SU-DHL-6 (cell line): Measurements from ENCODE around the gene AUH.

Experiments
- H2AFZ ChIP-seq: fragments of 200-600 bp; sonication (generic); 2 replicates; pipeline ENCODE4 v1.6.1; 2014; ENCODE audit warnings: low read depth, mild to moderate bottlenecking, moderate library complexity, mixed read lengths, antibody characterized with exemption, low read length; ENCODE audit not compliant: severe bottlenecking
- H3F3A ChIP-seq: fragments of 200-600 bp; shearing (Covaris generic); 2 replicates; pipeline ENCODE4 v1.6.0; 2016; ENCODE audit warnings: antibody characterized with exemption, mild to moderate bottlenecking; ENCODE audit not compliant: insufficient read depth
- H3K27ac ChIP-seq: fragments of 200-600 bp; sonication (generic); 2 replicates; pipeline ENCODE4 v1.5.1; 2016; ENCODE audit warnings: low read depth, mild to moderate bottlenecking, low read length, moderate library complexity, mixed read lengths
- H3K27me3 ChIP-seq: fragments of 200-600 bp; sonication (generic), shearing (Covaris generic); 2 replicates; pipeline ENCODE4 v1.6.0; 2014; ENCODE audit warnings: mild to moderate bottlenecking, low read length
- H3K36me3 ChIP-seq: fragments of 200-600 bp; sonication (generic); 2 replicates; pipeline ENCODE4 v1.6.1; 2014; ENCODE audit warnings: mild to moderate bottlenecking, low read length, mixed read lengths
- H3K4me2 ChIP-seq: fragments of 300-600, 200-600 bp; shearing (Covaris generic), sonication (generic); 2 replicates; pipeline ENCODE4 v1.6.0; 2014; ENCODE audit warnings: low read length, low read depth, mild to moderate bottlenecking; ENCODE audit not compliant: poor library complexity, severe bottlenecking
- H3K4me3 ChIP-seq: fragments of 200-600 bp; sonication (generic); 2 replicates; pipeline ENCODE4 v1.5.1; 2014; ENCODE audit warnings: antibody characterized with exemption, low read length, mild to moderate bottlenecking, mixed read lengths; ENCODE audit not compliant: insufficient read depth, poor library complexity, severe bottlenecking
- H3K79me2 ChIP-seq: fragments of 200-600 bp; sonication (generic); 2 replicates; pipeline ENCODE4 v1.6.1; 2014; ENCODE audit warnings: mild to moderate bottlenecking, low read length, moderate library complexity; ENCODE audit not compliant: insufficient read depth
- H3K9ac ChIP-seq: fragments of 200-600 bp; sonication (generic); 2 replicates; pipeline ENCODE4 v1.7.0; 2014; ENCODE audit warnings: mild to moderate bottlenecking, low read length
- H3K9me2 ChIP-seq: fragments of 200-600 bp; sonication (generic); replicated peaks from 2 replicates; pipeline ENCODE4 v1.6.1; 2014; ENCODE audit warnings: low read length; ENCODE audit not compliant: insufficient read depth
- H3K9me3 ChIP-seq: fragments of 200-600 bp; sonication (generic); 2 replicates; pipeline ENCODE4 v1.6.1; 2014; ENCODE audit warnings: low read length, mixed read lengths; ENCODE audit not compliant: insufficient read depth
- H4K20me1 ChIP-seq: fragments of 200-600 bp; sonication (generic); 2 replicates; pipeline ENCODE4 v1.6.1; 2014; ENCODE audit warnings: low read depth, mild to moderate bottlenecking, antibody characterized with exemption, low read length, moderate library complexity, mixed read lengths
- CTCF ChIP-seq: fragments of 200-600 bp; sonication (generic); IDR thresholded peaks from one replicate; pipeline ENCODE4 v1.5.1; 2017; ENCODE audit warnings: antibody characterized with exemption, mild to moderate bottlenecking, low read length, moderate library complexity; ENCODE audit not compliant: insufficient read depth, poor library complexity, severe bottlenecking
- EZH2phosphoT487 ChIP-seq: fragments of 200-600 bp; sonication (generic), shearing (Covaris generic); conservative IDR thresholded peaks from 2 replicates; pipeline ENCODE4 v1.6.1; 2018; ENCODE audit warnings: mild to moderate bottlenecking, antibody characterized with exemption, low read length, moderate library complexity, mixed read lengths

Gene AUH

GRCh38 chr9:91180930-91181268 lies 180.8 kb downstream of the AUH start:
- no peaks in the 10 kb centered on the region for H3K36me3 ChIP-seq
- no peak overlapping the region for H3K9ac ChIP-seq
- H3K9me2 ChIP-seq, result no peaks in the 10 kb centered on the region
- no peak overlapping the region for H2AFZ ChIP-seq
- no peaks in the 10 kb centered on the region for H3F3A ChIP-seq
- no peaks in the 10 kb centered on the region for H3K9me3 ChIP-seq
- no peak for TF ChIP-seq EZH2phosphoT487
- H4K20me1 ChIP-seq, result no peaks in the 10 kb centered on the region
- H3K4me3 ChIP-seq, result no peak overlapping the region
- no peak overlapping the region for H3K27ac ChIP-seq
- no peaks in the 10 kb centered on the region for H3K79me2 ChIP-seq
- no peaks in the 10 kb centered on the region for H3K27me3 ChIP-seq
- no peak overlapping the region for H3K4me2 ChIP-seq

- no peaks in the 10 kb centered on the region for H3K9me2 ChIP-seq
- H3K79me2 ChIP-seq, result no peaks in the 10 kb centered on the region
- H2AFZ ChIP-seq, result no peak overlapping the region
- H4K20me1 ChIP-seq, result no peaks in the 10 kb centered on the region
- no peaks in the 10 kb centered on the region for H3F3A ChIP-seq
- no peaks in the 10 kb centered on the region for H3K9me3 ChIP-seq
- no peak overlapping the region for H3K9ac ChIP-seq
- H3K27ac ChIP-seq, result no peak overlapping the region
- TF ChIP-seq EZH2phosphoT487 (no peak), CTCF (no peak)
- no peak overlapping the region for H3K4me3 ChIP-seq
- H3K27me3 ChIP-seq, result no peaks in the 10 kb centered on the region
- H3K36me3 ChIP-seq, result no peaks in the 10 kb centered on the region
- no peak overlapping the region for H3K4me2 ChIP-seq
These were observed 181.3 kb downstream of the AUH start for GRCh38 chr9:91180240-91180929.

DNA sequence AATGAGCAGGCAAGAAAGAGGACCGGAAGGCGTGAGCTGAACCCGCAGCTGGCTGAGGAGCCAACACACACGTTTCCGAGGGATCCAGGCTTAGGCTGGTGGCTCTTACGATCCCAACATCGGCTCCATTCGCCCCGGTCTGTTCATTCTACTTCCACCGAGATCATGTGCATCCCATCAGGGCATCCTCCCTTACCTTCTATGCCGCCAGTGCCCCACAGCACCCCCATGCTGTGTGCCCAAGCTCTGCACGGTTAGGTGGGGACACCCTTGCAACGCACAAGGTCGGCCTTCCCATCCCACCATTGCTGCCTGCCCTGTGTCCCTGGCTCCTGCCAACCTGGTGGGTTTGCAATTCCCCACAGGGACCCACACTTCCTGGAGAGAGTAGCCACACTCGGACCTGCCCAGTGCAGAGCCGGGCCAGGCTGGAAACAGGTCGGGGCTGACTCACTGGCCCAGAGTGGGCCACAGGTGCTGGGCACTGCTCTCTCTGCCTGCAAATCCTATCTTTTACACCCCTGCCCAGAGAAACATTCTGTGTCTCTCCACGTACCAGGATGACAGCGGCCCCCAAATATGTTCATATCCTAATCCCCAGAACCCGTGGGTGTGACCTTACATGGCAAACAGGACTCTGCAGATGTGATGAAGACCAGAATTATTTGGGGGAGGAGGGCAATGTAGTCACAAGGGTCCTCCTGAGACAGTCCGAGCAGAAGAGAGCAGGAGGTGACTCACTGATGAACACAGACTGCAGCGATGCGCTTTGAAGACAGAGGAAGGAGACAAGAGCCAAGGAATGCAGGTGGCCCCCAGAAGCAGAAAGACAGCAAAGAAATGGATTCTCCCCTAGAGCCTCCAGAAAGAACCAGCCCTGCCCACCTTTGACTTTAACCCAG lies 182.2 kb downstream of the AUH start:
- H3K79me2 ChIP-seq, result no peaks in the 10 kb centered on the region
- H3K9me2 ChIP-seq, result no peaks in the 10 kb centered on the region
- H3K36me3 ChIP-seq, result no peaks in the 10 kb centered on the region
- no peak overlapping the region for H3K9ac ChIP-seq
- no peak overlapping the region for H3K4me3 ChIP-seq
- H3K9me3 ChIP-seq, result no peaks in the 10 kb centered on the region
- H3K27ac ChIP-seq, result no peak overlapping the region
- TF ChIP-seq CTCF (no peak), EZH2phosphoT487 (no peak)
- no peak overlapping the region for H3K4me2 ChIP-seq
- H3F3A ChIP-seq, result no peaks in the 10 kb centered on the region
- no peaks in the 10 kb centered on the region for H3K27me3 ChIP-seq
- no peaks in the 10 kb centered on the region for H4K20me1 ChIP-seq
- H2AFZ ChIP-seq, result no peak overlapping the region
